NOMO-1 treated with DMSO at 0.1 percent for 48 hours (cell line): Measurements from ENCODE around the gene PCDHGC4.

ENCODE experiments used
- DNase-seq: peaks from one replicate; lab custom pipeline; 2025; ENCODE audit not compliant: unreplicated experiment; lab: John Stamatoyannopoulos, UW

PCDHGC4 gene

GRCh38 chr5:141528291-141528984, 43.6 kb downstream of the PCDHGC4 start:
- no peak for DNase-seq

- DNase-seq: no peak
Observed at GRCh38 chr5:141529002-141529401, 44.2 kb downstream of the PCDHGC4 start.

GRCh38 chr5:141529873-141530272, 45.0 kb downstream of the PCDHGC4 start:
- DNase-seq: no peak

GRCh38 chr5:141532726-141533125, 47.9 kb downstream of the PCDHGC4 start:
- no peak for DNase-seq

GRCh38 chr5:141533897-141534296, 49.1 kb downstream of the PCDHGC4 start:
- DNase-seq: no peak

GRCh38 chr5:141534492-141535213, 49.8 kb downstream of the PCDHGC4 start:
- no peak for DNase-seq
